CD14-positive monocyte (primary cell): ENCODE measurements around the gene GNA12. TPM values are rescaled to one million over a fixed set of nuclear protein-coding genes. Genes with fewer than 3 reads are reported as not detected.

Experiments used
- DNase-seq, 3 donors: peaks; one replicate each; pipeline ENCODE4 v3.0.0-alpha.2; 2011 to 2022
- H2AFZ ChIP-seq: 2 replicates; pipeline ENCODE4 v1.6.0; 2012; ENCODE audit warnings: mild to moderate bottlenecking, low read depth, low read length, inconsistent platforms; ENCODE audit not compliant: insufficient read depth, poor library complexity, severe bottlenecking
- H3K27ac ChIP-seq, 2 donors: 1 replicate in 1 of 2; 2 replicates in 1 of 2; pipeline ENCODE4 v1.5.1; 2012 to 2013; ENCODE audit warnings: low read length in 2 of 2, control low read depth in 1 of 2, inconsistent platforms in 1 of 2, low read depth in 1 of 2, mild to moderate bottlenecking in 1 of 2
- H3K27me3 ChIP-seq, 2 donors: one replicate each; pipeline versions ENCODE4 v1.6.0 to v1.6.1; 2011 to 2013; ENCODE audit warnings: low read length in 2 of 2; ENCODE audit not compliant: control insufficient read depth in 2 of 2, insufficient read depth in 2 of 2
- H3K36me3 ChIP-seq, 2 donors: replicated peaks in 1 of 2; 1 replicate in 1 of 2; 2 replicates in 1 of 2; pipeline versions ENCODE4 v1.5.1 to v1.6.1; 2012 to 2013; ENCODE audit warnings: low read length in 2 of 2, control low read depth in 1 of 2, inconsistent platforms in 1 of 2, mild to moderate bottlenecking in 1 of 2; ENCODE audit not compliant: insufficient read depth in 2 of 2, control insufficient read depth in 1 of 2
- H3K4me1 ChIP-seq, 2 donors: 1 replicate in 1 of 2; 2 replicates in 1 of 2; pipeline versions ENCODE4 v1.5.1 to v1.6.1; 2012 to 2013; ENCODE audit warnings: low read length in 2 of 2, control low read depth in 1 of 2, inconsistent platforms in 1 of 2, mild to moderate bottlenecking in 1 of 2, moderate library complexity in 1 of 2; ENCODE audit not compliant: insufficient read depth in 2 of 2, control insufficient read depth in 1 of 2
- H3K4me2 ChIP-seq: replicated peaks from 2 replicates; pipeline ENCODE3; 2012; ENCODE audit warnings: low read length, moderate library complexity, mild to moderate bottlenecking; ENCODE audit not compliant: poor library complexity, severe bottlenecking; ENCODE audit errors: extremely low read depth
- H3K4me3 ChIP-seq, 3 experiments: fragments of 200-600 bp in 1 of 3; sonication (generic) in 1 of 3; replicated peaks in 1 of 3; 1 replicate in 2 of 3; 2 replicates in 1 of 3; pipeline ENCODE4 v1.5.1; 2011 to 2013; ENCODE audit warnings: low read length in 3 of 3, mild to moderate bottlenecking in 3 of 3, control low read depth in 2 of 3, low read depth in 2 of 3, inconsistent platforms in 1 of 3, moderate library complexity in 1 of 3
- H3K79me2 ChIP-seq: 2 replicates; pipeline ENCODE4 v1.6.0; 2012; ENCODE audit warnings: mild to moderate bottlenecking, control low read depth, inconsistent platforms, low read length, moderate library complexity; ENCODE audit not compliant: insufficient read depth
- H3K9ac ChIP-seq: 2 replicates; pipeline ENCODE4 v1.6.0; 2017; ENCODE audit warnings: low read length, mild to moderate bottlenecking; ENCODE audit not compliant: insufficient read depth, poor library complexity, severe bottlenecking
- H3K9me3 ChIP-seq, 2 donors: replicated peaks in 1 of 2; 1 replicate in 1 of 2; 2 replicates in 1 of 2; pipeline versions ENCODE4 v1.5.1 to v1.6.1; 2012 to 2013; ENCODE audit warnings: low read length in 2 of 2, control low read depth in 1 of 2; ENCODE audit not compliant: control insufficient read depth in 1 of 2, insufficient read depth in 1 of 2
- H4K20me1 ChIP-seq: 2 replicates; pipeline ENCODE4 v1.6.0; 2012; ENCODE audit warnings: mild to moderate bottlenecking, low read length, control low read depth, moderate library complexity; ENCODE audit not compliant: insufficient read depth
- H3K27ac Mint-ChIP-seq, 7 donors: one replicate each; pipeline ENCODE4 v1.8.0; 2020; ENCODE audit warnings: mild to moderate bottlenecking in 7 of 7, mixed read lengths in 7 of 7, moderate library complexity in 6 of 7, inconsistent platforms in 2 of 7
- H3K27me3 Mint-ChIP-seq, 3 donors: one replicate each; pipeline ENCODE4 v1.8.0; 2021 to 2022; ENCODE audit warnings: low read depth in 3 of 3, mild to moderate bottlenecking in 3 of 3, mixed read lengths in 3 of 3, moderate library complexity in 3 of 3, inconsistent platforms in 1 of 3
- H3K36me3 Mint-ChIP-seq, 2 donors: one replicate each; pipeline ENCODE4 v1.8.0; 2020; ENCODE audit warnings: mixed read lengths in 2 of 2, inconsistent platforms in 1 of 2, mild to moderate bottlenecking in 1 of 2
- H3K4me1 Mint-ChIP-seq: one replicate; pipeline ENCODE4 v1.8.0; 2020; ENCODE audit warnings: mild to moderate bottlenecking, mixed read lengths
- H3K4me3 Mint-ChIP-seq, 2 donors: one replicate each; pipeline ENCODE4 v1.8.0; 2020; ENCODE audit warnings: mild to moderate bottlenecking in 2 of 2, mixed read lengths in 2 of 2, moderate library complexity in 1 of 2
- H3K9me3 Mint-ChIP-seq, 7 donors: one replicate each; pipeline ENCODE4 v1.8.0; 2020 to 2022; ENCODE audit warnings: mixed read lengths in 7 of 7, mild to moderate bottlenecking in 6 of 7, moderate library complexity in 6 of 7, inconsistent platforms in 2 of 7
- WGBS: methylation state at CpG from one replicate; pipeline ENCODE4 v1.1.5; 2013; ENCODE audit warnings: missing lambda C conversion rate; ENCODE audit not compliant: insufficient coverage; 5-methylcytosine and 5-hydroxymethylcytosine counted together
- intact Hi-C, 2 donors: fragments of 100-400 bp; cut with micrococcal nuclease; formaldehyde crosslinking; loops; one replicate each; pipeline versions ENCODE4 v1.15.0 to v1.15.1; 2023
- polyA plus RNA-seq, 3 donors: library from polyadenylated mRNA; depleted of rRNA in 1 of 3; unstranded in 2 of 3; stranded (reverse) in 1 of 3; fragments of 300-500 nt in 2 of 3; fragments of >200 nt in 1 of 3; fragmentation: Illumina TruSeq in 2 of 3; gene quantifications; 1 replicate in 2 of 3; 2 replicates in 1 of 3; pipeline ENCODE4 v1.2.3, GENCODE V29; 2012 to 2021
- TF ChIP-seq, protein P1 (sequence below): fragments of 200-600 bp; IDR thresholded peaks from one replicate; pipeline ENCODE4 v1.8.0; 2022; ENCODE audit warnings: antibody characterized with exemption, mild to moderate bottlenecking

The GNA12 gene
- polyA plus RNA-seq, 3 donors: 3.4 to 25.9 (median 10.6) TPM

DNA sequence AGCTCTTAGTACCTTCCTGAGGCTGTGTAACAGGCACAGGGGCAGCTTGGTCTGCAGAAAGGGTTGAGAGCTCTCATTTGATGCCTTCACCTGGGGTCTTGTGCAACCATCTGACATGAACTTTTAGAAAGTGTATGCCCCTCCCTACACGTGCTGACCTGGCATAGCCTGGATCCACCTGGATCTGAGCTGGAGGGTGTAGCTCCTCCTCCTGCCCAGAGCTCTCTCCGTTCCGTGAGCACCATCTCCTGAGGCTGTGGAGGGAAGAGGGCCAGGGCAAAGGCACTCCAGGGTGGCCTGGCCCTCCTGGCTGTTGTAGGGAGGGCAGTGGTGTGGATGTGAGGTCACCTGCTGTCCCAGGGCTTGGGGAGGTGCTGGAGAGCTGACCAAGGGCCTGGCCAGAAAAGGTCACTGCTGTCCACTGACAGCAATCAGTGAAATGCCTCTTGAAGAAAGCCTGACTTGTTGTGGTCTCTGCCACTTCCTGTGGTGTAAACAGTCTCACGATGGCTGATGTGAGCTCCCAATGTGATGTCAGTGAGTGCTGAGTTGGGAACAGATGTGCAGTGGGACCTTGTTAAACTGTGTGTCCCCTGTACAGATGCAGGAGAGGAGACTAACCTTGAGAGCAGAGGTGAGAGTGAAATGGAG, 133.1 kb downstream of the GNA12 start:
- H3K4me2 ChIP-seq: no peak overlapping the region
- H3K27me3 ChIP-seq: peaks cover 0 to 6% of the 10 kb centered on the region in 2 donors
- H3K4me1 ChIP-seq: peaks cover 30 to 35% of the 10 kb centered on the region in 2 donors
- H3K9me3 ChIP-seq: peaks cover 0 to 5% of the 10 kb centered on the region in 2 donors
- no peak overlapping the region for H3K4me3 Mint-ChIP-seq
- H3K9me3 Mint-ChIP-seq: peaks cover 3 to 12% (median 6%) of the 10 kb centered on the region in 7 donors
- H3K36me3 Mint-ChIP-seq: peaks cover 6 to 14% of the 10 kb centered on the region in 2 donors
- H3K36me3 ChIP-seq: no peaks in the 10 kb centered on the region
- no peak overlapping the region for H2AFZ ChIP-seq
- H3K4me3 ChIP-seq: no peak overlapping the region
- peak; percentile 34 to 47 (median 43) for DNase-seq
- TF ChIP-seq, protein P1, sequence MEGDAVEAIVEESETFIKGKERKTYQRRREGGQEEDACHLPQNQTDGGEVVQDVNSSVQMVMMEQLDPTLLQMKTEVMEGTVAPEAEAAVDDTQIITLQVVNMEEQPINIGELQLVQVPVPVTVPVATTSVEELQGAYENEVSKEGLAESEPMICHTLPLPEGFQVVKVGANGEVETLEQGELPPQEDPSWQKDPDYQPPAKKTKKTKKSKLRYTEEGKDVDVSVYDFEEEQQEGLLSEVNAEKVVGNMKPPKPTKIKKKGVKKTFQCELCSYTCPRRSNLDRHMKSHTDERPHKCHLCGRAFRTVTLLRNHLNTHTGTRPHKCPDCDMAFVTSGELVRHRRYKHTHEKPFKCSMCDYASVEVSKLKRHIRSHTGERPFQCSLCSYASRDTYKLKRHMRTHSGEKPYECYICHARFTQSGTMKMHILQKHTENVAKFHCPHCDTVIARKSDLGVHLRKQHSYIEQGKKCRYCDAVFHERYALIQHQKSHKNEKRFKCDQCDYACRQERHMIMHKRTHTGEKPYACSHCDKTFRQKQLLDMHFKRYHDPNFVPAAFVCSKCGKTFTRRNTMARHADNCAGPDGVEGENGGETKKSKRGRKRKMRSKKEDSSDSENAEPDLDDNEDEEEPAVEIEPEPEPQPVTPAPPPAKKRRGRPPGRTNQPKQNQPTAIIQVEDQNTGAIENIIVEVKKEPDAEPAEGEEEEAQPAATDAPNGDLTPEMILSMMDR: no peak
- no peaks in the 10 kb centered on the region for H4K20me1 ChIP-seq
- H3K27me3 Mint-ChIP-seq: peaks cover 13 to 47% (median 20%) of the 10 kb centered on the region in 3 donors
- intact Hi-C loops: no loop called here
- H3K27ac ChIP-seq: no peak overlapping the region
- H3K9ac ChIP-seq: no peak overlapping the region
- H3K4me1 Mint-ChIP-seq: peaks cover 43% of the 10 kb centered on the region
- H3K79me2 ChIP-seq: no peaks in the 10 kb centered on the region
- peak overlapping the region in 5 of 7 donors; percentile 49 to 87 (median 60) for H3K27ac Mint-ChIP-seq
- 64% methylated on average over 4 of the region's 4 CpGs for WGBS

DNA sequence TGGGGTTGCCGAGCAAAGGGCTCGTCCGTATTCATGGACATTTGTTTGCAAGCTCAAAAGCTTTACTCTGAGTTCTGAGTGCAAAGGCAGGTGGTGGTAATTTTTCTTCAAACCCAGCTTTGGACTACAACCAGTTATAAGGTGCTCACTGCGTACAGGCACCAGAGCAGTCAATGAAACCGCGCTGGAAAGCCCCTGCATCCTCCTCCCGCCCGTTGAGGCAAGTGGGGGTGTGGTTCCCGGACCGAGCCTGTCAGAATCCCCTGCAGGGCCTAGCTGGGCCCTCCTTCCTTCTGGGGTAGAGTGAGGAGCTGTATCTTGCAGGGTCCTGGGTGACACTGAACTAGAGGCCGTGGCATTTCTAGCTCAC, 133.8 kb downstream of the GNA12 start:
- Histone ChIP-seq H2AFZ (peak overlapping the region; percentile 52), H3K27ac (no peak overlapping the region), H3K79me2 (no peaks in the 10 kb centered on the region), H4K20me1 (no peaks in the 10 kb centered on the region), H3K9me3 (peaks cover 0 to 5% of the 10 kb centered on the region in 2 donors), H3K27me3 (peaks cover 0 to 6% of the 10 kb centered on the region in 2 donors), H3K4me2 (peak overlapping the region; percentile 63), H3K36me3 (no peaks in the 10 kb centered on the region), H3K4me1 (peaks cover 22 to 28% of the 10 kb centered on the region in 2 donors), H3K9ac (no peak overlapping the region), H3K4me3 (peak overlapping the region in 1 of 3 experiments; percentile 49)
- DNase-seq: no peak
- Mint-ChIP-seq H3K27ac (peak overlapping the region in 2 of 7 donors; percentile 56 to 72), H3K4me3 (no peak overlapping the region), H3K9me3 (peaks cover 3 to 10% (median 5%) of the 10 kb centered on the region in 7 donors), H3K4me1 (peaks cover 35% of the 10 kb centered on the region), H3K36me3 (peaks cover 6 to 12% of the 10 kb centered on the region in 2 donors), H3K27me3 (peaks cover 13 to 48% (median 20%) of the 10 kb centered on the region in 3 donors)
- 95% methylated on average over 10 of the region's 11 CpGs for whole genome bisulfite sequencing
- TF ChIP-seq, protein P1: no peak
- intact Hi-C loops: no loop called here
